ENCODE data around the gene C9orf153. TPM values are rescaled to one million over a fixed set of nuclear protein-coding genes. Genes with fewer than 3 reads are reported as not detected.

C9orf153 gene
- total RNA-seq, 1 experiment from 2014 or later = 0.17 TPM

- Histone ChIP-seq H3K79me1 (ENCODE audit: insufficient read depth, low read depth, low read length, poor library complexity, severe bottlenecking) (no peaks in the 10 kb centered on the region), H3T11ph (ENCODE audit: low read length) (no peak overlapping the region), H3K18ac (ENCODE audit: insufficient read length, low read depth, low read length) (no peak overlapping the region), H4K8ac (replicated peaks; ENCODE audit: insufficient read length, low read depth, low read length) (no peak overlapping the region), H2BK15ac (ENCODE audit: low read depth, low read length) (no peak overlapping the region), H4K20me1 (ENCODE audit: control insufficient read depth, insufficient read depth, insufficient read length) (no peaks in the 10 kb centered on the region), H2BK20ac (ENCODE audit: low read depth, low read length, poor library complexity, severe bottlenecking) (no peak overlapping the region), H3K79me2 (ENCODE audit: insufficient read depth, low read length) (no peaks in the 10 kb centered on the region), H3K23ac (ENCODE audit: insufficient read length, low read depth, low read length) (no peak overlapping the region), H2AK5ac (ENCODE audit: insufficient read length, low read length) (no peak overlapping the region), H2AFZ (ENCODE audit: low read length) (no peak overlapping the region), H3K23me2 (ENCODE audit: insufficient read length, low read depth, low read length, poor library complexity, severe bottlenecking) (no peaks in the 10 kb centered on the region), H3K9ac (ENCODE audit: extremely low read depth, insufficient read length, low read length) (no peak overlapping the region), H3K14ac (ENCODE audit: insufficient read depth, low read length) (no peak overlapping the region), H3K27me3 (ENCODE audit: insufficient read depth, low read length) (no peaks in the 10 kb centered on the region), H3K27ac (ENCODE audit: insufficient read length, low read depth, low read length) (no peak overlapping the region), H3K9me3 (ENCODE audit: control insufficient read depth, low read depth, low read length) (no peaks in the 10 kb centered on the region), H3K4ac (ENCODE audit: low read depth, low read length) (no peak overlapping the region), H2BK5ac (ENCODE audit: insufficient read length, low read length) (no peak overlapping the region), H2BK12ac (ENCODE audit: insufficient read length, low read depth, low read length) (no peak overlapping the region), H3K56ac (ENCODE audit: insufficient read length, low read depth, low read length) (no peak overlapping the region), H4K5ac (ENCODE audit: insufficient read length, low read depth, low read length) (no peak overlapping the region), H4K91ac (ENCODE audit: insufficient read length, low read depth, low read length) (no peak overlapping the region), H3K4me2 (ENCODE audit: insufficient read depth, insufficient read length, low read length) (no peak overlapping the region), H3K4me1 (ENCODE audit: insufficient read depth, low read length) (no peaks in the 10 kb centered on the region; the same call in 1 of the 2 replicates), H2BK120ac (ENCODE audit: low read depth, low read length, poor library complexity, severe bottlenecking) (no peak overlapping the region)
- TF ChIP-seq CTCF (conservative IDR thresholded peaks at IDR 0.05) = no peak
- DNase-seq = no peak
- Mint-ChIP-seq H3K27ac (no peak overlapping the region), H3K36me3 (ENCODE audit: insufficient read depth in 1 of 3, low read depth in 3 of 3) (no peaks in the 10 kb centered on the region), H3K9me3 (no peaks in the 10 kb centered on the region), H3K4me1 (peaks cover 15 to 22% of the 10 kb centered on the region in 2 experiments), H3K4me3 (no peak overlapping the region), H3K27me3 (ENCODE audit: low read depth) (no peaks in the 10 kb centered on the region)
- WGBS (ENCODE audit: extremely low coverage, insufficient read length, low lambda C conversion rate) = no CpG with 5 or more reads among the region's 5 CpGs
These were observed 84.2 kb downstream of the C9orf153 start for GRCh38 chr9:86175223-86175622.

Other genes starting within 250 kb of the C9orf153 start
- 71.0 and 71.6 TPM in 2 replicates for gene GOLM1, start 160.1 kb downstream of the C9orf153 start, total RNA-seq (2021)
- 32.0 and 33.3 TPM in 2 replicates for gene ISCA1, start 22.9 kb upstream of the C9orf153 start, total RNA-seq (2021)
- gene TUT7, start 94.8 kb upstream of the C9orf153 start, total RNA-seq (2021) = 22.9 and 23.1 TPM in 2 replicates

All from H9 (cell line).